HepG2 (cell line): ENCODE measurements around the gene LZTS2. TPM values are rescaled to one million over a fixed set of nuclear protein-coding genes. Genes with fewer than 3 reads are reported as not detected.

ENCODE experiments used
- AGO1 ChIP-seq: fragments of 200-400 bp; formaldehyde crosslinking; IDR thresholded peaks from 2 replicates; pipeline ENCODE4 v1.6.1; 2017; ENCODE audit warnings: mild to moderate bottlenecking, low read depth, low read length, moderate library complexity; ENCODE audit not compliant: poor library complexity, severe bottlenecking
- GFI1 ChIP-seq: sonication (generic); formaldehyde crosslinking; IDR thresholded peaks from 2 replicates; pipeline ENCODE4 v1.5.0; 2020; ENCODE audit warnings: missing genetic modification reagents, mild to moderate bottlenecking, borderline replicate concordance
- JUND ChIP-seq: sonication (generic); formaldehyde crosslinking; IDR thresholded peaks from 2 replicates; pipeline ENCODE4 v1.8.0; 2022; ENCODE audit warnings: mild to moderate bottlenecking, missing genetic modification reagents
- MAF1 ChIP-seq: sonication (generic); formaldehyde crosslinking; IDR thresholded peaks from 2 replicates; pipeline ENCODE4 v1.5.0; 2020; ENCODE audit warnings: missing genetic modification reagents, borderline replicate concordance
- MEF2D ChIP-seq: sonication (generic); formaldehyde crosslinking; IDR thresholded peaks from 2 replicates; pipeline ENCODE4 v1.5.1; 2020; ENCODE audit warnings: mild to moderate bottlenecking, missing genetic modification reagents
- PHF21A ChIP-seq: sonication (generic); formaldehyde crosslinking; IDR thresholded peaks from 2 replicates; pipeline ENCODE4 v1.5.0; 2020; ENCODE audit warnings: mild to moderate bottlenecking, missing genetic modification reagents
- TARDBP ChIP-seq: sonication (generic); formaldehyde crosslinking; IDR thresholded peaks from 2 replicates; pipeline ENCODE4 v1.8.0; 2022; ENCODE audit warnings: mild to moderate bottlenecking, missing genetic modification reagents
- YY1 ChIP-seq: IDR thresholded peaks from 2 replicates; pipeline ENCODE4 v1.6.1; 2011; ENCODE audit warnings: low read length, low read depth, moderate library complexity, mild to moderate bottlenecking; ENCODE audit not compliant: insufficient read depth, insufficient replicate concordance
- ZFP41 ChIP-seq: sonication (generic); formaldehyde crosslinking; IDR thresholded peaks from 2 replicates; pipeline ENCODE4 v1.4.0; 2020; ENCODE audit warnings: mild to moderate bottlenecking, missing genetic modification reagents, borderline replicate concordance
- ZFP82 ChIP-seq: sonication (generic); formaldehyde crosslinking; IDR thresholded peaks from 2 replicates; pipeline ENCODE4 v1.5.1; 2020; ENCODE audit warnings: mild to moderate bottlenecking, missing genetic modification reagents, borderline replicate concordance
- ZKSCAN5 ChIP-seq: sonication (generic); formaldehyde crosslinking; IDR thresholded peaks from 2 replicates; pipeline ENCODE4 v1.5.1; 2020; ENCODE audit warnings: mild to moderate bottlenecking, missing genetic modification reagents
- ZNF101 ChIP-seq: sonication (generic); formaldehyde crosslinking; IDR thresholded peaks from 2 replicates; pipeline ENCODE4 v1.4.0; 2020; ENCODE audit warnings: mild to moderate bottlenecking, low read depth, missing genetic modification reagents, borderline replicate concordance
- ZNF510 ChIP-seq: sonication (generic); formaldehyde crosslinking; IDR thresholded peaks from 2 replicates; pipeline ENCODE4 v1.4.0; 2020; ENCODE audit warnings: low read depth, mild to moderate bottlenecking, missing genetic modification reagents
- ZNF564 ChIP-seq: sonication (generic); formaldehyde crosslinking; IDR thresholded peaks from 2 replicates; pipeline ENCODE4 v1.8.1; 2023; ENCODE audit warnings: mild to moderate bottlenecking, missing genetic modification reagents
- ZNF605 ChIP-seq: sonication (generic); formaldehyde crosslinking; IDR thresholded peaks from 2 replicates; pipeline ENCODE4 v1.8.0; 2022; ENCODE audit warnings: mild to moderate bottlenecking, missing genetic modification reagents
- ZNF619 ChIP-seq: sonication (generic); formaldehyde crosslinking; IDR thresholded peaks from 2 replicates; pipeline ENCODE4 v1.4.0; 2020; ENCODE audit warnings: mild to moderate bottlenecking, missing genetic modification reagents
- polyA plus RNA-seq, 8 experiments: library from polyadenylated mRNA; depleted of rRNA in 3 of 8; stranded (reverse) in 7 of 8; unstranded in 1 of 8; fragments of >200 nt; fragmentation: Illumina TruSeq in 4 of 8; extraction: Trizol in 4 of 8; gene quantifications; 2 replicates each; pipeline versions ENCODE4 v1.2.1 to v1.2.3, GENCODE V29; 2011 to 2016; ENCODE audit warnings: low read depth in 4 of 8, missing spikeins in 1 of 8, mixed read lengths in 1 of 8; ENCODE audit not compliant: insufficient read depth in 1 of 8
- total RNA-seq, 5 experiments: library from RNA; depleted of rRNA; stranded (reverse); fragments of >200 nt; fragmentation: Illumina TruSeq; extraction: Trizol; gene quantifications; 2 replicates each; pipeline ENCODE4 v1.2.3, GENCODE V29; 2016; ENCODE audit warnings: low read depth in 1 of 5
- TF ChIP-seq, protein P1 (sequence below): sonication (generic); formaldehyde crosslinking; IDR thresholded peaks from 2 replicates; pipeline ENCODE4 v1.8.1; 2022; ENCODE audit warnings: mild to moderate bottlenecking, missing genetic modification reagents

Gene LZTS2
- total and polyA plus RNA-seq, 2 of the 13 experiments (the other 11 are each of a cell fraction or from before 2014, with no cell fraction given), result 43.6 to 65.6 TPM

DNA sequence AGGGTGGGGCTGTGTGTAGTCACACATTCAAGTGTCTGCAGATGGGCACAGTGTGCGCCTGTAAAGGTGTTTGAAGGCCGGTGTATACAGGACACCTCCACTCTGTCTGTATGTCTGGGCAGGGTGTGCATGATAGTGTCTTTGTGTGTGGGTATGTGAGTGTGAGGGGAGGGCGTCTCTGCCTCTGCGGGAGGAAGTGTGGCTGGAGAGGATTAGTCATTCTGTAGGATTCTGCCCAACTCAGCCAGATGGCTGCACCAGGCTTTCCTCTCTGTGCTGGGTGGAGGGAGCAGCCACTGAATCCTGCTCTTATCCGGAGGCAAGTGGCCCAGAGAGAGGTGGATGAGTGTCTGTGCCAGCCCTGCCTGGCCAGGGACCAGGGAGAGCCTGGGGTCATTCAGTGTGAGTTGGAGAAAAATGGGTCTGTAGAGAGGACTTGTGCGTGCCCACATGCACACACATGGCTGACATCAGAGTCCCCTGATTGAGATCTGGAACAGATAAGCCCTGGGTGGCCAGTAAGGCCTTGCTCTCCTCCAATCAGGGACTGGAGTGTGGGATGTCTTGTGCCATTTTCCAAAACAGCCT, 33.1 kb downstream of the LZTS2 start (continued):
- TF ChIP-seq PHF21A (CRISPR knock-in tag), result no peak
- no peak for TF ChIP-seq MAF1 (CRISPR knock-in tag)
- no peak for TF ChIP-seq ZNF101 (CRISPR knock-in tag)
- TF ChIP-seq ZNF564 (CRISPR knock-in tag), result no peak
- 0 out of 2 replicates have a peak, but pooled peaks have one; percentile 35 for TF ChIP-seq MEF2D (CRISPR knock-in tag)
- no peak for TF ChIP-seq ZFP41 (CRISPR knock-in tag)
- TF ChIP-seq GFI1, result no peak
- TF ChIP-seq AGO1, result no peak
- no peak for TF ChIP-seq YY1
- TF ChIP-seq ZNF605 (CRISPR knock-in tag), result no peak
- TF ChIP-seq ZFP82 (CRISPR knock-in tag), result no peak
- TF ChIP-seq ZKSCAN5 (CRISPR knock-in tag), result no peak
- peak; percentile 5; the same call in 1 of the 2 replicates for TF ChIP-seq JUND (CRISPR knock-in tag)
- TF ChIP-seq ZNF619 (CRISPR knock-in tag), result no peak
- TF ChIP-seq, protein P1, sequence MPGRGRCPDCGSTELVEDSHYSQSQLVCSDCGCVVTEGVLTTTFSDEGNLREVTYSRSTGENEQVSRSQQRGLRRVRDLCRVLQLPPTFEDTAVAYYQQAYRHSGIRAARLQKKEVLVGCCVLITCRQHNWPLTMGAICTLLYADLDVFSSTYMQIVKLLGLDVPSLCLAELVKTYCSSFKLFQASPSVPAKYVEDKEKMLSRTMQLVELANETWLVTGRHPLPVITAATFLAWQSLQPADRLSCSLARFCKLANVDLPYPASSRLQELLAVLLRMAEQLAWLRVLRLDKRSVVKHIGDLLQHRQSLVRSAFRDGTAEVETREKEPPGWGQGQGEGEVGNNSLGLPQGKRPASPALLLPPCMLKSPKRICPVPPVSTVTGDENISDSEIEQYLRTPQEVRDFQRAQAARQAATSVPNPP, result no peak
- TF ChIP-seq TARDBP, result 0 out of 2 replicates have a peak, but pooled peaks have one; percentile 24
- TF ChIP-seq ZNF510 (CRISPR knock-in tag), result peak; percentile 81; the same call in 1 of the 2 replicates
